NCI-H2227 treated with DMSO at 0.1 percent for 48 hours (cell line): Measurements from ENCODE around the gene DISC1.
"Not testable (repeated sequence)": the region's sequence is repeated elsewhere in the genome, so short reads cannot be mapped to it uniquely, and the experiment has no call there.

ENCODE experiments used
- DNase-seq: peaks from one replicate; lab custom pipeline; 2025; lab: John Stamatoyannopoulos, UW

The DISC1 gene

GRCh38 chr1:231931846-231932454, 305.4 kb downstream of the DISC1 start:
- DNase-seq = no peak

- no peak for DNase-seq
These were observed 307.4 kb downstream of the DISC1 start for GRCh38 chr1:231933711-231934626.

GRCh38 chr1:231934797-231935196, 308.2 kb downstream of the DISC1 start:
- no peak for DNase-seq

GRCh38 chr1:231935856-231936255, 309.3 kb downstream of the DISC1 start:
- no peak for DNase-seq

- no peak for DNase-seq
These were observed 310.6 kb downstream of the DISC1 start for GRCh38 chr1:231936983-231937775.

GRCh38 chr1:231938211-231938610, 311.6 kb downstream of the DISC1 start:
- no peak for DNase-seq

- DNase-seq = no peak
These were observed 312.1 kb downstream of the DISC1 start for GRCh38 chr1:231938711-231939110.

GRCh38 chr1:231939118-231939517, 312.5 kb downstream of the DISC1 start:
- DNase-seq = no peak

- no peak for DNase-seq
These were observed 313.5 kb downstream of the DISC1 start for GRCh38 chr1:231940116-231940515.

GRCh38 chr1:231940701-231941100, 314.1 kb downstream of the DISC1 start:
- DNase-seq = no peak

GRCh38 chr1:231943084-231943483, 316.5 kb downstream of the DISC1 start:
- DNase-seq = no peak

- DNase-seq = not testable (repeated sequence)
These were observed 321.5 kb downstream of the DISC1 start for GRCh38 chr1:231948102-231948501.

GRCh38 chr1:231949277-231950091, 322.9 kb downstream of the DISC1 start:
- DNase-seq = no peak

- DNase-seq = no peak
These were observed 323.9 kb downstream of the DISC1 start for GRCh38 chr1:231950331-231951128.

GRCh38 chr1:231951374-231951773, 324.8 kb downstream of the DISC1 start:
- DNase-seq = no peak

- no peak for DNase-seq
These were observed 325.6 kb downstream of the DISC1 start for GRCh38 chr1:231952154-231952553.

- DNase-seq = no peak
These were observed 327.1 kb downstream of the DISC1 start for GRCh38 chr1:231953660-231954059.

GRCh38 chr1:231954751-231955150, 328.2 kb downstream of the DISC1 start:
- DNase-seq = no peak

GRCh38 chr1:231957359-231957758, 330.8 kb downstream of the DISC1 start:
- no peak for DNase-seq

- DNase-seq = no peak
These were observed 331.9 kb downstream of the DISC1 start for GRCh38 chr1:231958448-231958847.
